Adipocyte (in vitro differentiated cells): ENCODE results near the gene ARNT2.

ENCODE experiments used
- DNase-seq: peaks from one replicate; pipeline ENCODE4 v3.0.0-alpha.2; 2015; ENCODE audit warnings: low read depth
- H3K27me3 ChIP-seq: replicated peaks from 2 replicates; pipeline ENCODE4 v1.7.0; 2013; ENCODE audit warnings: mild to moderate bottlenecking, low read length, moderate library complexity; ENCODE audit not compliant: control insufficient read depth, insufficient read depth
- H3K36me3 ChIP-seq: 2 replicates; pipeline ENCODE4 v1.7.0; 2013; ENCODE audit warnings: low read length, mild to moderate bottlenecking, moderate library complexity; ENCODE audit not compliant: control insufficient read depth, insufficient read depth, severe bottlenecking
- H3K4me1 ChIP-seq: 2 replicates; pipeline ENCODE4 v1.7.0; 2013; ENCODE audit warnings: mild to moderate bottlenecking, low read length, moderate library complexity; ENCODE audit not compliant: control insufficient read depth, insufficient read depth
- H3K4me3 ChIP-seq: 2 replicates; pipeline ENCODE4 v1.7.0; 2013; ENCODE audit warnings: mild to moderate bottlenecking, low read length, moderate library complexity
- H3K9ac ChIP-seq: 2 replicates; pipeline ENCODE4 v1.7.0; 2013; ENCODE audit warnings: mild to moderate bottlenecking, low read length, moderate library complexity
- H3K9me3 ChIP-seq: 2 replicates; pipeline ENCODE4 v1.7.0; 2013; ENCODE audit warnings: mild to moderate bottlenecking, low read length, moderate library complexity; ENCODE audit not compliant: control insufficient read depth

The ARNT2 gene

DNA sequence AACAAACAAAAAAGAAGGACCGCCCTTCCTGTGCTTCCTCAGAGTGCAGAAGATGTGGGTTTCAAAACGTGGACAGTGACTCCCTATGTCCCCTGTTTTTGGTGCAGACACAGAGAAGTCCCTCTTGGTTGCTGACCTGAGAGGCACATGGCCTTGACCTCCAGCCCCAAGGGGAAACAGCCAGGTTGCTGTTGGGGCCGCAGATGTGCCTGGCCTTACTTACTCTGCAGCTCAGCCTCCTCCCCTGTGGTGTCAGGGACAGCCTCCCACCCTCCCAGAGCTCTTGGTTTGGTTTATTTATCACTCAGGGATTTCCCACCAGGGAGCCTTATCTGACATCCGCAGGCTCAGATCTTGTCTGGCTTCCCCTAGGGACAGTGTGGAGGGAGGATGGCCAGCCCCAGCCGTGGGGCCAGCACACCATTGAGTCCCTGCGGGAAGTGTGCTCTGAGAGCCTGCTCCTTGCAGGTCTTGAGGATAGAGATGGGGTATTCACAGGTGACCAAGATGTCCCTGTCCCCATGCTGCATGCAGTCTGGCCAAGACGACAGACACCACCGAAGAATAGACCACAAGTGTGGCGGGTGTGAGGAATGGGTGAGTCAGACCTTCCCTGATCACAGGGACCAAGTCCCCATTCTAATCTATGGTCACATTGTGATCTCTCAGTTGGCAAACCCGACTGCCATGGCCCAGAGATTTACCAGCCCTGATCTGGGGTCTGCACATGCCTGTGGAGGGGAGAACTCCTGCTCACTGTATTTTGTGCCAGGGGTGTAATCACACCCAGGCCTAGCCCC is 156.6 kb downstream of the ARNT2 start:
- no peak for DNase-seq
- Histone ChIP-seq H3K36me3 (peaks cover 10% of the 10 kb centered on the region), H3K4me1 (peaks cover 30% of the 10 kb centered on the region), H3K9me3 (no peaks in the 10 kb centered on the region), H3K4me3 (no peak overlapping the region), H3K9ac (peak overlapping the region; percentile 44), H3K27me3 (no peaks in the 10 kb centered on the region)

DNA sequence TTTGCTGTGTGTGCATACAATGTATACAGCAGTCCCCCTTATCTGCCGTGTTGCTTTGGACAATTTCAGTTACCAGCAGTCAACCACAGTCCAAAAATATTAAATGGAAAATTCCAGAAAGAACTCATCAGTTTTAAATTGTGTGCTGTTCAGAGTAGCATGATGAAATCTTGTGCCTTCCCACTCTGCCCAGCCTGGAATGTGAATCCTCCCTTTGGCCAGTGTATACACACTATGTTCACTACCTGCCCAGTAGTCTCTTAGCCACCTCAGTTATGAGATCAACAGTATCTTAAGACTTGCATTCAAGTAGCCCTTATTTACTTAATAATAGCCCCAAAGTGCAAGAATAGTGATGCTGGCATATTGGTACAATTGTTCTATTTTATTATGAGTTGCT is 157.3 kb downstream of the ARNT2 start:
- Histone ChIP-seq H3K36me3 (peaks cover 8% of the 10 kb centered on the region), H3K4me1 (peaks cover 29% of the 10 kb centered on the region), H3K27me3 (no peaks in the 10 kb centered on the region), H3K9ac (peak overlapping the region; percentile 44), H3K9me3 (no peaks in the 10 kb centered on the region), H3K4me3 (no peak overlapping the region)
- DNase-seq, result peak; percentile 37

DNA sequence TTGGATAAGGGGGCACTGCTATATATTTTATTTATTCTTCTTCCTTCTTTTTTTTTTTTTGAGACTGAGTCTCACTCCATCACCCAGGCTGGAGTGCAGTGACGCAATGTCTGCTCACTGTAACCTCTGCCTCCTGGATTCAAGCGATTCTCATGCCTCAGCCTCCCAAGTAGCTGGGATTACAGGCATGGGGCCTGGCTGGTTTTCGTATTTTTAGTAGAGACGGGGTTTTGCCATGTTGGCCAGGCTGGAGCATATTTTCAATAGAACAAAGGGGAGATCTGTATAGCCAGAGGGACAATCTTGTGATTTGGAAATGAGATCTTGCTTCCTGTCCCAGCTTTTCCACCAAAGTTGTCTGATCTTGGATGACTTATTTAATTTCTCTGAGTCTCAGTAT is 157.9 kb downstream of the ARNT2 start:
- Histone ChIP-seq H3K4me1 (peaks cover 25% of the 10 kb centered on the region), H3K9me3 (no peaks in the 10 kb centered on the region), H3K36me3 (peaks cover 6% of the 10 kb centered on the region), H3K27me3 (no peaks in the 10 kb centered on the region), H3K9ac (peak overlapping the region; percentile 44), H3K4me3 (no peak overlapping the region)
- peak; percentile 14 for DNase-seq

DNA sequence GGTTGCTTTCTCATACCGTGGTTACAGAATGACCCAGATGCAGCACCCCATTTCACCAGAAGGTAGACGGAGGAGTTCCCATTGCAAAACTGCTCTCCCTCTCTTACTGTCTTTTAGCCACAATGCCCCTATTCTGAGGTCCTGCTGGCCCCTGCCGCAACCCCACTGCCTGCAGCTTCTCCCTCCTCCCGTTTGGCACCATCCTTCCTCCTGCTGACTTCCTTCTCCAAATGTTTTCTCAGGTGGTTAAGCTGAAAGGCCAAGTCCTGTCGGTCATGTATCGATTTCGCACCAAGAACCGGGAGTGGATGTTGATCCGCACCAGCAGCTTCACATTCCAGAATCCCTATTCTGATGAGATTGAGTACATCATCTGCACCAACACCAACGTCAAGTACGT is 158.7 kb downstream of the ARNT2 start:
- no peak overlapping the region for H3K4me3 ChIP-seq
- DNase-seq, result no peak
- H3K36me3 ChIP-seq, result peaks cover 6% of the 10 kb centered on the region

DNA sequence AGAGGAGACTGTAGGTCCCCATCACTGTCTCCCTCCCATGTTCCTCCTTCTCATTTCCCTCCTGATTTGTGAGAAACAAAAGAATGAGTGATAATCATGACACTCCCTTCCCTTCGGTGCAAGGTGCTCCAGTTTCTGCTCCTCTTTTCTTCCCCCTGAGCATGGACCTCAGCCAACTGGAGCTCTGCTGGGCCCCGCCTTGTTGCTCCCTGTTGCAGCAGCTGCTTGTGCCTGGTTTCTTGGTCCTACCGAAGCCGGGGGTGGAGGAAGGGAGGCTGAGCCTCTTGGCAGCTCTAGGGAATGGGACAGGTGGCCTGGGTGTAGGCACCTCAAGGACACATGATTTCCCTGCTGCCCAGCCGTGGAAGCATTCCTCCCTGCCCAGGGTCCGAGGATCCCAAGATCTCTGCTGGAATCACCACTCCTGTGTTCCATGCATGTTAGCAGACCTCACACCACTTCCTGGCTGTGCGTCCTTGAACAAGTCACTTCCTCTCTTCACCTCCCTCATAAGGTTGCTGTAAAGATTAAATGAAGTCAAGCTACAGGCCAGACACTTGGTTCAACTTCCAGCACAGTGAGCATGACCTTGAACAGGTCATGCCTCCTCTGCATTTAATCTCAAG is 159.3 kb downstream of the ARNT2 start:
- no peak for DNase-seq
- Histone ChIP-seq H3K36me3 (peaks cover 6% of the 10 kb centered on the region), H3K4me3 (no peak overlapping the region), H3K9me3 (no peaks in the 10 kb centered on the region), H3K9ac (no peak overlapping the region), H3K4me1 (peaks cover 30% of the 10 kb centered on the region), H3K27me3 (no peaks in the 10 kb centered on the region)

More for the DNA sequence above, 158.7 kb downstream of the ARNT2 start:
- peak overlapping the region; percentile 41 for H3K9ac ChIP-seq
- no peaks in the 10 kb centered on the region for H3K27me3 ChIP-seq
- H3K4me1 ChIP-seq, result peaks cover 27% of the 10 kb centered on the region
- H3K9me3 ChIP-seq, result no peaks in the 10 kb centered on the region

GRCh38 chr15:80564056-80564455 is 159.9 kb downstream of the ARNT2 start:
- no peak for DNase-seq
- peaks cover 6% of the 10 kb centered on the region for H3K36me3 ChIP-seq
- H3K4me3 ChIP-seq, result no peak overlapping the region
- H3K27me3 ChIP-seq, result no peaks in the 10 kb centered on the region
- peaks cover 30% of the 10 kb centered on the region for H3K4me1 ChIP-seq
- no peak overlapping the region for H3K9ac ChIP-seq
- no peaks in the 10 kb centered on the region for H3K9me3 ChIP-seq

DNA sequence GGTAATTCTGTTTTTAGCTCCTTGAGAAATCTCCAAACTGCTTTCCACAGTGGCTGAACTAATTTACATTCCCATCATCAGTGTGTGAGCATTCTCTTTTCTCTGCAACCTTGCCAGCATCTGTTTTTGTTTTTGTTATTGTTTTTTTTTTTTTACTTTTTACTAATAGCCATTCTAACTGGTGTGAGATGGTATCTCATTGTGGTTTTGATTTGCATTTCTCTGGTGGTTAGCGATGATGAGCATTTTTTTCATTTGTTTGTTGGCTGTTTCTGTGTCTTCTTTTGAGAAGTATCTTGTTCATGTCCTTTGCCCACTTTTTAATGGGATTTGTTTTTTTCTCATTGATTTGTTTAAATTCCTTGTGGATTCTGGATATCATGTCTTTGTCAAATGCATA is 161.2 kb downstream of the ARNT2 start:
- Histone ChIP-seq H3K9me3 (no peaks in the 10 kb centered on the region), H3K9ac (no peak overlapping the region), H3K36me3 (peaks cover 6% of the 10 kb centered on the region), H3K4me1 (peaks cover 30% of the 10 kb centered on the region), H3K27me3 (no peaks in the 10 kb centered on the region), H3K4me3 (no peak overlapping the region)
- DNase-seq, result no peak

- Histone ChIP-seq H3K9me3 (no peaks in the 10 kb centered on the region), H3K36me3 (peaks cover 6% of the 10 kb centered on the region)
- DNase-seq, result no peak
These were observed 161.8 kb downstream of the ARNT2 start for GRCh38 chr15:80565988-80566387.

GRCh38 chr15:80567721-80568157 is 163.6 kb downstream of the ARNT2 start:
- H3K9me3 ChIP-seq, result no peaks in the 10 kb centered on the region
- H3K4me1 ChIP-seq, result peaks cover 11% of the 10 kb centered on the region
- no peak overlapping the region for H3K4me3 ChIP-seq
- H3K27me3 ChIP-seq, result no peaks in the 10 kb centered on the region
- DNase-seq, result peak; percentile 92
- H3K9ac ChIP-seq, result peak overlapping the region; percentile 74
- peaks cover 6% of the 10 kb centered on the region for H3K36me3 ChIP-seq

More at GRCh38 chr15:80565988-80566387, 161.8 kb downstream of the ARNT2 start:
- no peak overlapping the region for H3K9ac ChIP-seq
- H3K4me1 ChIP-seq, result peaks cover 27% of the 10 kb centered on the region
- H3K27me3 ChIP-seq, result no peaks in the 10 kb centered on the region
- no peak overlapping the region for H3K4me3 ChIP-seq

DNA sequence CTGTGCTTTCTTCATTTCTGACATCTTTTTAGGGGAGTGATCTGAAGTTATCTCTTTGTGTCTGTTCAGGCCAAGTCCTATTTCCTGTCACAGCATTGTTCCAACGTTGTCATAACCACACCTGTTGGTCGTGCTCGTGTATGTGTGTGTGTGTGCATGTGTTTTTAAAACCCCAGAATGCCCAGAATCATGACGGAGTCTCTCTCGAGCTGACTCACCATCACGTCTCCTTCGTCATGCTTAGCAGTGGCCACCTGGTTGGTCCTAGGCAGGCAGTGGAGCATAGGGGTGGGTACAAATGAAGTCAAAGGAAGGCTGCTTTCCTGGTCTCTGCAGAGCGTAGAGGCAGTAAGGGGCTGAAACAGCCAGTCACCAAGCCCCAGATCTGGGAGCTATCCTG is 164.1 kb downstream of the ARNT2 start:
- Histone ChIP-seq H3K9me3 (no peaks in the 10 kb centered on the region), H3K4me1 (peaks cover 11% of the 10 kb centered on the region), H3K9ac (peak overlapping the region; percentile 74), H3K27me3 (no peaks in the 10 kb centered on the region), H3K36me3 (peaks cover 6% of the 10 kb centered on the region), H3K4me3 (no peak overlapping the region)
- no peak for DNase-seq

DNA sequence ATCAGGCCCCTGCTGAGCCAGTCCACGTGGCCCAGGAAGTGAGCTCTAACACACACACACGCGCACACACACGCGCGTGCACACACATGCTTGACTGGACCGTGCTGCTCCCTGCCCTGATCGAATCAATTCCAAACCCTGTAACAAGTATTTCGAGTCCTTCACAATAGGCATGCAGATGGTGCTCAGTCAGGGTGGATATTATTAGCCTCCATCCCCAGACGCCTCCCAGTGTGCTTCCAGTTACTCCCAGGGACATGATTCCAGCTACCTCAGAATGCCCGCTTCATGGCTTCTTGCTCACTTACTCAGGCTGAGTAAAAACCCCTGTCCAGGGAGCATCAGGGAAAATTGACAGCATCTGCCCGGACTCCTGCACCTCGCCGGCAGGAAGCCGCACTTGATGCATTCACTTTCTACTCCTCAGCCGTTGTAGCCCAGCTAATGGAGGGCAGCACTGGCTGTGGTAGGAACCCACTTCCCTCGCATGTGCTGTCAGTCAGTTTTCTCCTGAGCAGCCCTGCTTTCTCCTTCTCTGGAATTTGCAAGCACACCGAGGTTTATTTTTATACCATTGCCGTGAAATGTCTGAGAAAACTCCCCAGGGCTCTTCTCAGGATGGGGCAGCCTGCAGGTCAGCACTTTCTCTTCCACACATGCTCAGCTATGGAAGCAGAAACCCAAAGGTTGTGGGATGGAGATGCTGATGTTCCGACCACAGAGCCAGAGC is 164.9 kb downstream of the ARNT2 start:
- Histone ChIP-seq H3K27me3 (no peaks in the 10 kb centered on the region), H3K4me3 (no peak overlapping the region), H3K4me1 (peaks cover 11% of the 10 kb centered on the region), H3K9ac (peak overlapping the region; percentile 74), H3K36me3 (peaks cover under 1% of the 10 kb centered on the region), H3K9me3 (no peaks in the 10 kb centered on the region)
- DNase-seq, result no peak
